NOMO-1 treated with dmso at 0.1 percent for 144 hours (cell line): ENCODE data around the gene PUS7L.
"Not testable (repeated sequence)": the region's sequence is repeated elsewhere in the genome, so short reads cannot be mapped to it uniquely, and the experiment has no call there.

Source experiments
- DNase-seq: peaks from one replicate; lab custom pipeline; 2025; ENCODE audit not compliant: unreplicated experiment; lab: John Stamatoyannopoulos, UW

Gene PUS7L

GRCh38 chr12:43750814-43751213 is 7.8 kb downstream of the PUS7L start:
- no peak for DNase-seq

- DNase-seq: no peak
Measured at GRCh38 chr12:43749016-43749415, 9.6 kb downstream of the PUS7L start.

- DNase-seq: no peak
Measured at GRCh38 chr12:43744826-43745225, 13.8 kb downstream of the PUS7L start.

GRCh38 chr12:43742106-43742505 is 16.5 kb downstream of the PUS7L start:
- DNase-seq: no peak

- DNase-seq: no peak
Measured at GRCh38 chr12:43740511-43741100, 18.0 kb downstream of the PUS7L start.

- no peak for DNase-seq
Measured at GRCh38 chr12:43737646-43738045, 20.9 kb downstream of the PUS7L start.

GRCh38 chr12:43736927-43737440 is 21.6 kb downstream of the PUS7L start:
- no peak for DNase-seq

- no peak for DNase-seq
Measured at GRCh38 chr12:43733687-43734086, 24.9 kb downstream of the PUS7L start.

- DNase-seq: no peak
Measured at GRCh38 chr12:43730283-43730682, 28.3 kb downstream of the PUS7L start.

- no peak for DNase-seq
Measured at GRCh38 chr12:43728698-43729097, 29.9 kb downstream of the PUS7L start.

GRCh38 chr12:43728117-43728516 is 30.5 kb downstream of the PUS7L start:
- DNase-seq: no peak

- no peak for DNase-seq
Measured at GRCh38 chr12:43723134-43723533, 35.5 kb downstream of the PUS7L start.

GRCh38 chr12:43722621-43723020 is 36.0 kb downstream of the PUS7L start:
- no peak for DNase-seq

- no peak for DNase-seq
Measured at GRCh38 chr12:43711348-43711747, 47.2 kb downstream of the PUS7L start.

- DNase-seq: not testable (repeated sequence)
Measured at GRCh38 chr12:43703772-43704171, 54.8 kb downstream of the PUS7L start.

- DNase-seq: not testable (repeated sequence)
Measured at GRCh38 chr12:43701194-43701593, 57.4 kb downstream of the PUS7L start.

GRCh38 chr12:43696154-43696553 is 62.4 kb downstream of the PUS7L start:
- DNase-seq: no peak

GRCh38 chr12:43694879-43695278 is 63.7 kb downstream of the PUS7L start:
- no peak for DNase-seq

- no peak for DNase-seq
Measured at GRCh38 chr12:43692064-43692463, 66.5 kb downstream of the PUS7L start.

GRCh38 chr12:43685491-43685890 is 73.1 kb downstream of the PUS7L start:
- DNase-seq: not testable (repeated sequence)

- DNase-seq: no peak
Measured at GRCh38 chr12:43676183-43676813, 82.3 kb downstream of the PUS7L start.

GRCh38 chr12:43675048-43675904 is 83.3 kb downstream of the PUS7L start:
- DNase-seq: no peak
